ENCODE data around the gene SPATS1.

Gene SPATS1

DNA sequence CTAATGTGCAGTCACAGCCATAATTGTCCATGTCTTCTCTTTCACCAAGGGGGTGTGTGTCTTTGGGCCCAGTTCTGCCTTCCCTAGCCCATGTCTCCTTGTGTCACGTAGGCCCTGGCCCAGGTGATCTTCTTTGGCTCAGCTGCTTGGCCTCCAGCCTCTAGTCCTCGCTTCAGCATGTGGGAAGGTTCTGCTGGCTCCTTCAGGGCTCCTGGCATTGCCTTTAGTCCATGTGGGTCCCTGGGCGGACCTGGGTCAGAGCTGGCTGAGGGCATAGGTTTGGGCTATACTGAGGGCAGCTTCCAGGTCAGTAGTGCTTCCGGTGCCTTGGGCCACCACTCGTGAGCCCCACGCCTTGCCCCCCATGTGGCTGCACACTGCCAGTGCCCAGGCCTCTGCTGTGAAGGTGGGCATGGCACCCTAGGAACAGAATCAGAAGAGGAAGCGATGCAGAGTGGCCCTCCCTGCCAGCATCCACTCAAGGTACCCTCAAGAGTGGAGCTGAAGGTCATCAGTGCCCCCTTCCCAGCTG, 42.1 kb upstream of the SPATS1 start:
- TF ChIP-seq EZH2 (IDR thresholded peaks at IDR 0.05; ENCODE audit: borderline replicate concordance, low read depth, low read length, severe bottlenecking) = no peak
- TF ChIP-seq, protein P1, sequence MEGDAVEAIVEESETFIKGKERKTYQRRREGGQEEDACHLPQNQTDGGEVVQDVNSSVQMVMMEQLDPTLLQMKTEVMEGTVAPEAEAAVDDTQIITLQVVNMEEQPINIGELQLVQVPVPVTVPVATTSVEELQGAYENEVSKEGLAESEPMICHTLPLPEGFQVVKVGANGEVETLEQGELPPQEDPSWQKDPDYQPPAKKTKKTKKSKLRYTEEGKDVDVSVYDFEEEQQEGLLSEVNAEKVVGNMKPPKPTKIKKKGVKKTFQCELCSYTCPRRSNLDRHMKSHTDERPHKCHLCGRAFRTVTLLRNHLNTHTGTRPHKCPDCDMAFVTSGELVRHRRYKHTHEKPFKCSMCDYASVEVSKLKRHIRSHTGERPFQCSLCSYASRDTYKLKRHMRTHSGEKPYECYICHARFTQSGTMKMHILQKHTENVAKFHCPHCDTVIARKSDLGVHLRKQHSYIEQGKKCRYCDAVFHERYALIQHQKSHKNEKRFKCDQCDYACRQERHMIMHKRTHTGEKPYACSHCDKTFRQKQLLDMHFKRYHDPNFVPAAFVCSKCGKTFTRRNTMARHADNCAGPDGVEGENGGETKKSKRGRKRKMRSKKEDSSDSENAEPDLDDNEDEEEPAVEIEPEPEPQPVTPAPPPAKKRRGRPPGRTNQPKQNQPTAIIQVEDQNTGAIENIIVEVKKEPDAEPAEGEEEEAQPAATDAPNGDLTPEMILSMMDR (IDR thresholded peaks at IDR 0.05; ENCODE audit: borderline replicate concordance, extremely low read depth, low read length, poor library complexity, severe bottlenecking) = no peak
- no peaks in the 10 kb centered on the region for H3K9me3 ChIP-seq (ENCODE audit: insufficient read depth, low read length, severe bottlenecking)
- H3K4me1 ChIP-seq (ENCODE audit: insufficient read depth, low read length) = no peaks in the 10 kb centered on the region
- peaks cover 34% of the 10 kb centered on the region for H4K20me1 ChIP-seq (ENCODE audit: insufficient read depth, low read length)
- no peak overlapping the region for H3K4me2 ChIP-seq (ENCODE audit: insufficient read depth, low read length)
- H3K79me2 ChIP-seq (ENCODE audit: insufficient read depth, low read length) = no peaks in the 10 kb centered on the region
- ATAC-seq (ENCODE audit: insufficient read depth, low read depth) (no peak), DNase-seq (no peak)
- no peak overlapping the region for H2AFZ ChIP-seq (ENCODE audit: low read depth, low read length)
- no peak overlapping the region for H3K27ac ChIP-seq (ENCODE audit: low read length)
- no peaks in the 10 kb centered on the region for H3K27me3 ChIP-seq (ENCODE audit: insufficient read depth, low read length, poor library complexity)
- H3K9ac ChIP-seq (ENCODE audit: low read depth, low read length) = no peak overlapping the region
- H3K36me3 ChIP-seq (ENCODE audit: insufficient read depth, low read length) = peaks cover 53% of the 10 kb centered on the region
- no peak overlapping the region for H3K4me3 ChIP-seq (ENCODE audit: low read depth in 1 of 2, low read length in 2 of 2)

- no peak overlapping the region for H3K4me2 ChIP-seq (ENCODE audit: insufficient read depth, low read length)
- H3K27me3 ChIP-seq (ENCODE audit: insufficient read depth, low read length, poor library complexity) = no peaks in the 10 kb centered on the region
Observed at GRCh38 chr6:44301106-44301505, 41.3 kb upstream of the SPATS1 start.

GRCh38 chr6:44301782-44302564, 40.5 kb upstream of the SPATS1 start:
- H3K9me3 ChIP-seq (ENCODE audit: insufficient read depth, low read length, severe bottlenecking) = no peaks in the 10 kb centered on the region
- H3K27ac ChIP-seq (ENCODE audit: low read length) = no peak overlapping the region
- TF ChIP-seq EZH2 (IDR thresholded peaks at IDR 0.05; ENCODE audit: borderline replicate concordance, low read depth, low read length, severe bottlenecking) = no peak
- TF ChIP-seq, protein P1 (IDR thresholded peaks at IDR 0.05; ENCODE audit: borderline replicate concordance, extremely low read depth, low read length, poor library complexity, severe bottlenecking) = no peak
- H3K27me3 ChIP-seq (ENCODE audit: insufficient read depth, low read length, poor library complexity) = no peaks in the 10 kb centered on the region
- no peak overlapping the region for H3K4me2 ChIP-seq (ENCODE audit: insufficient read depth, low read length)
- H3K79me2 ChIP-seq (ENCODE audit: insufficient read depth, low read length) = no peaks in the 10 kb centered on the region
- ATAC-seq (ENCODE audit: insufficient read depth, low read depth) (no peak), DNase-seq (no peak)
- no peak overlapping the region for H3K9ac ChIP-seq (ENCODE audit: low read depth, low read length)
- H3K36me3 ChIP-seq (ENCODE audit: insufficient read depth, low read length) = peaks cover 69% of the 10 kb centered on the region
- H3K4me3 ChIP-seq (ENCODE audit: low read depth in 1 of 2, low read length in 2 of 2) = no peak overlapping the region
- H2AFZ ChIP-seq (ENCODE audit: low read depth, low read length) = no peak overlapping the region
- no peaks in the 10 kb centered on the region for H3K4me1 ChIP-seq (ENCODE audit: insufficient read depth, low read length)
- peaks cover 23% of the 10 kb centered on the region for H4K20me1 ChIP-seq (ENCODE audit: insufficient read depth, low read length)

More at GRCh38 chr6:44301106-44301505, 41.3 kb upstream of the SPATS1 start:
- TF ChIP-seq, protein P1 (IDR thresholded peaks at IDR 0.05; ENCODE audit: borderline replicate concordance, extremely low read depth, low read length, poor library complexity, severe bottlenecking) = no peak
- no peak for TF ChIP-seq EZH2 (IDR thresholded peaks at IDR 0.05; ENCODE audit: borderline replicate concordance, low read depth, low read length, severe bottlenecking)
- H3K9me3 ChIP-seq (ENCODE audit: insufficient read depth, low read length, severe bottlenecking) = no peaks in the 10 kb centered on the region
- H4K20me1 ChIP-seq (ENCODE audit: insufficient read depth, low read length) = peaks cover 30% of the 10 kb centered on the region
- no peak overlapping the region for H3K4me3 ChIP-seq (ENCODE audit: low read depth in 1 of 2, low read length in 2 of 2)
- no peak overlapping the region for H2AFZ ChIP-seq (ENCODE audit: low read depth, low read length)
- no peaks in the 10 kb centered on the region for H3K79me2 ChIP-seq (ENCODE audit: insufficient read depth, low read length)
- ATAC-seq (ENCODE audit: insufficient read depth, low read depth) (no peak), DNase-seq (no peak)
- no peak overlapping the region for H3K27ac ChIP-seq (ENCODE audit: low read length)
- peaks cover 61% of the 10 kb centered on the region for H3K36me3 ChIP-seq (ENCODE audit: insufficient read depth, low read length)
- no peaks in the 10 kb centered on the region for H3K4me1 ChIP-seq (ENCODE audit: insufficient read depth, low read length)
- H3K9ac ChIP-seq (ENCODE audit: low read depth, low read length) = no peak overlapping the region

All from DND-41 (cell line).